GM20000 (cell line): Measurements from ENCODE around the gene TLNRD1.

Source experiments
- DNase-seq: peaks from one replicate; pipeline ENCODE4 v3.0.0; 2012; ENCODE audit warnings: low spot score
- TF ChIP-seq, protein P1 (sequence below): IDR thresholded peaks from 2 replicates; pipeline ENCODE4 v1.5.1; 2012; ENCODE audit warnings: mild to moderate bottlenecking, control low read depth; ENCODE audit errors: extremely low read depth, missing control alignments

Gene TLNRD1

DNA sequence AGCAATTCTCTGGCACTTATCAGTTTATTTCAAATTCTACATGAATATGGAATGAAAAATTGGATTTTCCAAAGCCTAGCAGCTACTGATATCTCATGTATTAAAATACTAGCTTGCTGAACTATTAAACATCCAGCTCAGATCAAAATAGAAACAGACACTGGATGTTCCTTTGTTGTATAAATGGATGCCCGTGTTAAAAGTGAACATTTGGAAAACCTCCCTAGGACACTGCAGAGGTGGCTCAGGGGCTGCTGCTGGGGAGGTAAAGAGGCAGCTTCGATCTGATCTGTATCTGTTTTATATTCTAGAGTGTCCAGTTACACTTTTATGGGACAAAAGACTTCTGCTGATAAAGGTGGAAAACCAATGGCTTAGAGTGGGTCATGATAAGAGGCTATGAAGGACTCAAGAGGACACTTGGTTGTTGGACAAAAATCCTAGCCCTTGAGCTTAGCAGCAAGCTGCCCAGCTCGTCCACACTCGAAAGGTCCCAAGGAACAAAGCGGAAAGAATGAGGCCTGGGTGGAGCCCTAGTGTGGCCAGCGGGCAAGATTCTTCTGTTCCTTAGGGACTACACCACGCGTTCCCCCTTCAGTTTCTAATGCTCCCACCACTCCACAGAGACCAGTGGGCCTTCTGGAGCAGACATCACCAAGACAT lies 21.1 kb upstream of the TLNRD1 start:
- TF ChIP-seq, protein P1, sequence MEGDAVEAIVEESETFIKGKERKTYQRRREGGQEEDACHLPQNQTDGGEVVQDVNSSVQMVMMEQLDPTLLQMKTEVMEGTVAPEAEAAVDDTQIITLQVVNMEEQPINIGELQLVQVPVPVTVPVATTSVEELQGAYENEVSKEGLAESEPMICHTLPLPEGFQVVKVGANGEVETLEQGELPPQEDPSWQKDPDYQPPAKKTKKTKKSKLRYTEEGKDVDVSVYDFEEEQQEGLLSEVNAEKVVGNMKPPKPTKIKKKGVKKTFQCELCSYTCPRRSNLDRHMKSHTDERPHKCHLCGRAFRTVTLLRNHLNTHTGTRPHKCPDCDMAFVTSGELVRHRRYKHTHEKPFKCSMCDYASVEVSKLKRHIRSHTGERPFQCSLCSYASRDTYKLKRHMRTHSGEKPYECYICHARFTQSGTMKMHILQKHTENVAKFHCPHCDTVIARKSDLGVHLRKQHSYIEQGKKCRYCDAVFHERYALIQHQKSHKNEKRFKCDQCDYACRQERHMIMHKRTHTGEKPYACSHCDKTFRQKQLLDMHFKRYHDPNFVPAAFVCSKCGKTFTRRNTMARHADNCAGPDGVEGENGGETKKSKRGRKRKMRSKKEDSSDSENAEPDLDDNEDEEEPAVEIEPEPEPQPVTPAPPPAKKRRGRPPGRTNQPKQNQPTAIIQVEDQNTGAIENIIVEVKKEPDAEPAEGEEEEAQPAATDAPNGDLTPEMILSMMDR, result no peak
- DNase-seq, result no peak

DNA sequence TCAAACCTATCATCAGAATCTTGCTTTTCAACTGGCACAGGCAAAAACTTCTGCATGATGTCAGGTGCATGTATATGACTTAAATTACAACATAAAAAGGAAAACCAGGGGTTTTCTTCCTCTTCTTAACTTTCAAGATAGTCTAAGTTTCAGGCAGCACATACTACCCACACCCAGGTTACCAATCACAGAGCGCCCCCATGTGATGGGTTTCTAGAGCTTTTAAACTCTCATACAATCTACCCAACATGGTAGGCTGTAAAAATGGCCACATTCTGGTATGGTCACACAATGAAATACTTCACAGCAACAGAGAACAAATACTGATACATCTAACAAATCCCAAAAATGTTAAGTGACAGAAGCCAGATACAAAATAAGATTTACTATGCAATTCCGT lies 18.5 kb upstream of the TLNRD1 start:
- TF ChIP-seq, protein P1, result peak; percentile 40
- peak; percentile 43 for DNase-seq

DNA sequence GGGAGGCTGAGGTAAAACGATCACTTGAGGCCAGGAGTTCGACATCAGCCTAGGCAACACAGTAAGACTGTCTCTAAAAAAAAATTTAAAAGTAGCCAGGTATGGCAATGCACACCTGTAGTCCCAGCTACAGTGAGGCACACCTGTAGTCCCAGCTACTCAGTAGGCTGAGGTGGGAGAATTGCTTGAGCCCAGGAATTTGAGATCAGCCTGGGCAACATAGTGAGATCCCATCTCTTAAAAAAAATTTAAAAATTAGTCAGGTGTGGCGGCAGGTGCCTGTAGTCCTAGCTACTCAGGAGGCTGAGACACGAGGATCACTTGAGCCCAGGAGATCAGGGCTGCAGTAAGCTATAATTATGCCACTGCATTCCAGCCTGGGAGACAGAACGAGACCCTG lies 17.9 kb upstream of the TLNRD1 start:
- TF ChIP-seq, protein P1, result no peak
- DNase-seq, result no peak

DNA sequence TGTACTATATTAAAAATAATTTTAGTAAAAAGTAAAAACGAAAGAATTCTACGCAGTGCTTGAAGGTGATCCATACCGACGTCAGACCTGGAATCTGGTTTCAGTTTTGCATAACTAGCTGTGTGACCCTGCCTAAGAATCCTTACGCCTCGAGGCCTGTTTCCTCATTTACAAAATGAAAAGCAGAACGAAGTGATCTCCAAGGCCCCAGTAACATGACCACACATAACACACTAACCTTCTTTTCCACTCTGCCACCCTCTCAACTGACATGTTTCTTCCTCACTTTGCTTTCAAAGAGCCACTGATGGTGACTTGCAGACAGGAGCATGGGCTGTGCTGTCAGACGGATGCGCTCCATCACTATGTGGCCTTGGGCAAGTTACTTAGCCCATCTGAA lies 15.9 kb upstream of the TLNRD1 start:
- TF ChIP-seq, protein P1, result no peak
- DNase-seq, result no peak

DNA sequence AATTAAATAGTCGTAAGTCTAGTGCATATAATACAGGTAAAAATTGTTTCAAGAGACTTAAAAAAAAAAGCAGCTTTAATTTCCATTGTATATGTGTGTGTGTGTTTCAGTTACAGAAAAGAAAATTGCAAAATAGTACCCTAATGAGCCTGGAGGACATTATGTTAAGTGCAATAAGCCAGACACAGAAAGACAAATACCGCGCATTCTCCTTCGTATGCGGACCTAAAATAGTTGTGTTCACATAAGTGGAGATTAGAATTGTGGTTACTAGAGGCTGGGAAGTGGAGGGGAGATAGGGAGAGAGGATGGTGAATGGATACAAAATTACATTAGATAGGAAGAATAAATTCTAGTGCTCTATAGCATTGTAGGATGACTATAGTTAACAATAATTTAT lies 14.7 kb upstream of the TLNRD1 start:
- no peak for DNase-seq
- TF ChIP-seq, protein P1, result no peak

DNA sequence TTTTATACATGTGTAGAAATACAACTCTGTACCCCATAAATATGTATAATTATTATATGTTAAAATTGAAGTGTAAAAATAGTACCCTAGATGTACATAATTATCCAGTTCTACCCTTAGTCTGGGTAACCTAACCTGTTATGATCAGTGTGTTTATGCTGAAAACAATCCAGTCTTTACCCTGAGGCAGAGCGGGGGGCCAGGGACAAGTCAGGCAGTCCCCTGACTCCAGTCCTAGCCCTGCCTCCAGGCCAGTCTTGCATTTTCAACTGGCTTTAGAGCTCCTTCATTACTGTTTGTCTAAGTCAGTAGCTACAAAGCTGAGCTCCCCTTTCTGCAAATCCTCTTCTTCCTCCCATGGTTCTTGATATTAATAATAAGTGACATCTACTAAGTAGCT lies 14.2 kb upstream of the TLNRD1 start:
- no peak for DNase-seq
- TF ChIP-seq, protein P1, result no peak

DNA sequence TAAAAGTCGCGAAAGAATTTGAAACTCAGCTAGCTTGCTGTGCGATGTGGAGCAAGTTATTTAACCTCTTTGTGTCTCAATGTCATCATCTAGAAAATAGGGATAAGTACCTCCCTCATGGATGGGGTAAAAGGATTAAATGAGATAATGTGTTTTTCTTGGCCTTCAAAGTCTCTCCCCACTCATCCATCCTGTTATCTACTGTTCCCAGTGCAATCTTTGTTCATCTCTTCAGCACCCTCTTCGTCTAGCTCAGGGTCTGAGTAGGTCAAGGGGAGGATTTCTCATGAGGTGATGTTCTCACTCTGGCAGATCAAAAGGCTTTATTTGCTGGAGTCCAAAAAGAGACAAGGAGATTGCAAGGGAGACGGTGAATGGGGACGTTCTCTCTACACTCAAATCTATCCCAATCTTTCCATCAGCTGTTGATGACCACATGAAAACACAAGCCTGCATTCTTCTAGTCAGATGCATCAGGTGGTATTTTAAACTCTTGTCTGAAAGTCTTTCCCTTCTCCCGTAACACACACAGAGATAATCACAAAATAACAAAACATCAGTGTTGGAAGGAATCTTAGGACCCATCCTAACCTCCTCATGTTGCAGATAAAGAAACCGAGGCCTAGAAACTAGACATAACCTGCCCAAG lies 12.5 kb upstream of the TLNRD1 start:
- no peak for DNase-seq
- TF ChIP-seq, protein P1, result no peak
